Measurements from ENCODE around the gene YPEL5. TPM values are rescaled to one million over a fixed set of nuclear protein-coding genes. Genes with fewer than 3 reads are reported as not detected.

The YPEL5 gene
- polyA plus RNA-seq, 1 experiment, result 112 TPM

DNA sequence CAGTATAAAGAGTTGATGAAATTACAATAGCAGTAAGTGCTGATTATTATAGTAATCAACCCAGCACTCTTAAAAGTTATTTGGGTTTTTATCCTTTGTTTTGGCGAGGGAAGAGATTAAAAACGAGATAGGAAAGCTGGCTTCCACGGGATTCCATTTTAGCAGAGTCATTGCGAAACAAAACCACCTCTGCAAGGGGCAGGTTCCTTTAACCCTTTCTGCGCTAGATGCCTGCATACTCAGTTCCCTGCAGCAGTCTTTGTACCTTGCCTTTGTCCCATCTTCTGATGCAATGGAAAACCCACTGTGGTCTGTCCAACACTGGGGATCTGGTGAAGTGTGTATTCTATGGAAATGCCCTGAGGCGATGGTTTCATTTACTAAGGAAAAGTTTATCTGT, 2.7 kb downstream of the YPEL5 start:
- CTCF ChIA-PET, result interaction anchor here (2.2 to 8.1 kb wide), 3 partner anchors 15 to 563 kb away, joined by 9 to 82 read pairs (median 65); no protein-coding TSS in a partner anchor
- TF ChIP-seq, protein P1, sequence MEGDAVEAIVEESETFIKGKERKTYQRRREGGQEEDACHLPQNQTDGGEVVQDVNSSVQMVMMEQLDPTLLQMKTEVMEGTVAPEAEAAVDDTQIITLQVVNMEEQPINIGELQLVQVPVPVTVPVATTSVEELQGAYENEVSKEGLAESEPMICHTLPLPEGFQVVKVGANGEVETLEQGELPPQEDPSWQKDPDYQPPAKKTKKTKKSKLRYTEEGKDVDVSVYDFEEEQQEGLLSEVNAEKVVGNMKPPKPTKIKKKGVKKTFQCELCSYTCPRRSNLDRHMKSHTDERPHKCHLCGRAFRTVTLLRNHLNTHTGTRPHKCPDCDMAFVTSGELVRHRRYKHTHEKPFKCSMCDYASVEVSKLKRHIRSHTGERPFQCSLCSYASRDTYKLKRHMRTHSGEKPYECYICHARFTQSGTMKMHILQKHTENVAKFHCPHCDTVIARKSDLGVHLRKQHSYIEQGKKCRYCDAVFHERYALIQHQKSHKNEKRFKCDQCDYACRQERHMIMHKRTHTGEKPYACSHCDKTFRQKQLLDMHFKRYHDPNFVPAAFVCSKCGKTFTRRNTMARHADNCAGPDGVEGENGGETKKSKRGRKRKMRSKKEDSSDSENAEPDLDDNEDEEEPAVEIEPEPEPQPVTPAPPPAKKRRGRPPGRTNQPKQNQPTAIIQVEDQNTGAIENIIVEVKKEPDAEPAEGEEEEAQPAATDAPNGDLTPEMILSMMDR (IDR thresholded peaks at IDR 0.05; ENCODE audit: low read depth, low read length), result no peak
- no peaks in the 10 kb centered on the region; the same call in 1 of the 2 replicates for H3K9me3 ChIP-seq (ENCODE audit: control insufficient read depth, insufficient read depth, low read length)
- DNase-seq (ENCODE audit: low read depth, low spot score), result no peak
- POLR2A ChIA-PET, result no interaction called here
- H3K4me3 ChIP-seq (ENCODE audit: low read depth, low read length), result no peak overlapping the region
- H3K27ac ChIP-seq (ENCODE audit: low read depth, low read length), result no peak overlapping the region
- peaks cover 3% of the 10 kb centered on the region for H3K27me3 ChIP-seq (ENCODE audit: control insufficient read depth, insufficient read depth, low read length)

DNA sequence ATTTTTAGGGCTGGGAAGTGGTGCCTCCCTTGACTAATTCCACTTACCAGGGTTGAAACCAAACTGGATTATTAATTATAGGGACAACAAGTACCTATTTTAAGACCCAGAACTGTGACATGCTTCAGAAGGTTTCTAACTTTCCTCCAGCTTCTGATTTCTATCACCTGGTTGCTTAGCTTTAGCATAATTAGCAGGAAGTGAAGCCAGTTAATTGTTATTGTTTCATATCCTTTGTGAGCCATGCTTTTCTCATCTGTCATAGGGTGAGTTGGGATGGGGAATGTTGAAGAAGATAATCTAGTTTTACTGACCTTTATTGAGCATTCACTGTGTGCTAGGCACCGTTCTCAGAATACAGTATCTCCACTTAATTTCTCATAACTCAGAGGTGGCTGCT, 3.2 kb downstream of the YPEL5 start:
- DNase-seq (ENCODE audit: low read depth, low spot score), result no peak
- H3K4me3 ChIP-seq (ENCODE audit: low read depth, low read length), result no peak overlapping the region
- peaks cover under 1% of the 10 kb centered on the region for H3K27me3 ChIP-seq (ENCODE audit: control insufficient read depth, insufficient read depth, low read length)
- no peaks in the 10 kb centered on the region; the same call in 1 of the 2 replicates for H3K9me3 ChIP-seq (ENCODE audit: control insufficient read depth, insufficient read depth, low read length)
- CTCF ChIA-PET, result interaction anchor here (1.0 to 8.1 kb wide), 6 partner anchors 14 to 562 kb away, joined by 4 to 82 read pairs (median 5); no protein-coding TSS in a partner anchor
- POLR2A ChIA-PET, result interaction anchor here (0.9 kb wide), 1 partner anchor 81 kb away, joined by 4 read pairs; the partner anchor contains the start of gene LBH
- H3K27ac ChIP-seq (ENCODE audit: low read depth, low read length), result no peak overlapping the region
- TF ChIP-seq, protein P1 (IDR thresholded peaks at IDR 0.05; ENCODE audit: low read depth, low read length), result no peak

DNA sequence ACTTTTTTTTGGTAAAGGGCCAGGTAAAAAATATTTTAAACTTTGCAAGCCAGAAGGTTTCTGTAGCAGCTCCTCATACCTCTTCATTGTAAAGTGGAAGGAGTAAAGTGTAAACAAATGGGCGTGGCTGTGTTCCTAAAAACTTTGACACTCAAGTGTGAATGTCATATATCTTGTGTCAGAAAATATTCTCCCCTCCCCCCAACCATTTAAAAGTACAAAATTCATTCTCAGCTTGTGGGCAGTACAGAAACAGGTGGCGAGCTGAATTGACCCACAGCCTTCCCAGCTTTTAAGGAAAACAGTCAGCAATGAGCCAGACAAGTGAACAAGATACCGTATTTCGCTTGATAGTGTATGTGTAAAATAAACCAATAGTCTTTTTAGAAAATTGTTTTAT, 4.0 kb downstream of the YPEL5 start:
- ChIA-PET POLR2A (interaction anchor here (0.9 kb wide), 1 partner anchor 80 kb away, joined by 4 read pairs; the partner anchor contains the start of gene LBH), CTCF (interaction anchor here (1.0 to 8.1 kb wide), 6 partner anchors 14 to 562 kb away, joined by 4 to 82 read pairs (median 5); no protein-coding TSS in a partner anchor)
- no peak overlapping the region for H3K4me3 ChIP-seq (ENCODE audit: low read depth, low read length)
- H3K9me3 ChIP-seq (ENCODE audit: control insufficient read depth, insufficient read depth, low read length), result no peaks in the 10 kb centered on the region; the same call in 1 of the 2 replicates
- DNase-seq (ENCODE audit: low read depth, low spot score), result no peak
- TF ChIP-seq, protein P1 (IDR thresholded peaks at IDR 0.05; ENCODE audit: low read depth, low read length), result no peak
- H3K27me3 ChIP-seq (ENCODE audit: control insufficient read depth, insufficient read depth, low read length), result no peaks in the 10 kb centered on the region
- no peak overlapping the region for H3K27ac ChIP-seq (ENCODE audit: low read depth, low read length)

DNA sequence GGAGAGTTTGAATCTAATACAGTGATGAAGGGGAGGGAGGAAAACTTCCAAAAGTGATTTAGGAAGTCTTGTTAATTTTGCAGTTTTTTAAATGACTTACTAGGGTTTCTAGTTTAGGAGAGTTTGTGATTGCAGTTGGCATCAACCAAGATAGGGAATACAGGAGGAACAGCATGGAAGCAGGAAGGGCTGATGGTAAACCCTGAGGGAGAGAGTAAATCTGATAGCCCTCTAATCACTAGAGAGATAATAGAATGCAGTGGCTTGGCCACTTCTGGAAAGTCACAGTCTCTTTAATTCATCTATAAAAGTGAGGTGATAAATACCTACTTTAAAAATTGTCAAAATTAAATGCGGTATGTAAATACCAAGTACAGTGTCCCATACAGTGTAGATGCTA, 5.6 kb downstream of the YPEL5 start:
- CTCF ChIA-PET, result interaction anchor here (0.6 to 8.1 kb wide), 2 partner anchors 12 to 69 kb away, joined by 6 to 82 read pairs; no protein-coding TSS in a partner anchor
- TF ChIP-seq, protein P1 (IDR thresholded peaks at IDR 0.05; ENCODE audit: low read depth, low read length), result no peak
- POLR2A ChIA-PET, result no interaction called here

DNA sequence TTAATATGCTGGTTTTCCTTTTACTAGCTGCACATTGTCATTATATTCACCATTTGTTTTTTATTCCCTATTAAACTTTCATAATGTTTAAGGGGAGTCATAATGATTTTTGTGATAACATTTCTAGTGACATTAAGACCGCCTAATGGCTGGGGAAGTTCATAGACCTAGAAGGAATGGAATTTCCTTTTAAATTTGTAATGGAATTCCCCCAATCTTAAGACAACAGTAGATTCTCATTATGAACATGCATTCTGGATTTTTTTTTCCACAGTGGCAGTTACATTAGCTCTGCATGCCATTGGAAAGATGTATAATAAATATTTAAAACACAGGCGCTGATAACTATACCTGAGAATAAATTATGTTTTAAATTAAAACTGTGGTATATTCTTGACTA, 8.4 kb downstream of the YPEL5 start:
- no peak overlapping the region for H3K4me3 ChIP-seq (ENCODE audit: low read depth, low read length)
- H3K9me3 ChIP-seq (ENCODE audit: control insufficient read depth, insufficient read depth, low read length), result no peaks in the 10 kb centered on the region
- no peaks in the 10 kb centered on the region for H3K27me3 ChIP-seq (ENCODE audit: control insufficient read depth, insufficient read depth, low read length)
- POLR2A ChIA-PET, result no interaction called here
- DNase-seq (ENCODE audit: low read depth, low spot score), result no peak
- CTCF ChIA-PET, result interaction anchor here (2.9 to 3.8 kb wide), 2 partner anchors 10 to 556 kb away, joined by 24 to 37 read pairs; no protein-coding TSS in a partner anchor
- H3K27ac ChIP-seq (ENCODE audit: low read depth, low read length), result no peak overlapping the region
- TF ChIP-seq, protein P1 (IDR thresholded peaks at IDR 0.05; ENCODE audit: low read depth, low read length), result no peak

More for the DNA sequence above, 5.6 kb downstream of the YPEL5 start:
- no peak overlapping the region for H3K4me3 ChIP-seq (ENCODE audit: low read depth, low read length)
- H3K27me3 ChIP-seq (ENCODE audit: control insufficient read depth, insufficient read depth, low read length), result no peaks in the 10 kb centered on the region
- H3K27ac ChIP-seq (ENCODE audit: low read depth, low read length), result no peak overlapping the region
- no peak for DNase-seq (ENCODE audit: low read depth, low spot score)
- H3K9me3 ChIP-seq (ENCODE audit: control insufficient read depth, insufficient read depth, low read length), result no peaks in the 10 kb centered on the region
